Testis (tissue), 3 donors: ENCODE data around the gene CAMTA2. TPM values are rescaled to one million over a fixed set of nuclear protein-coding genes. Genes with fewer than 3 reads are reported as not detected.

Source experiments
- DNase-seq: peaks from one replicate; pipeline ENCODE4 v3.0.0-alpha.2; 2019
- H3K27ac ChIP-seq, 2 donors: fragments of 200-600 bp; sonication (generic); one replicate each; pipeline ENCODE4 v1.5.1; 2019
- H3K27me3 ChIP-seq: fragments of 200-600 bp; sonication (generic); one replicate; pipeline ENCODE4 v1.5.1; 2019
- H3K36me3 ChIP-seq: fragments of 200-600 bp; sonication (generic); one replicate; pipeline ENCODE4 v1.5.1; 2017; ENCODE audit warnings: low read depth; ENCODE audit errors: missing control alignments
- H3K4me1 ChIP-seq: fragments of 200-600 bp; sonication (generic); one replicate; pipeline ENCODE4 v1.5.1; 2019
- H3K4me3 ChIP-seq, 2 donors: fragments of 200-600 bp; sonication (generic); one replicate each; pipeline ENCODE4 v1.5.1; 2017 to 2019
- H3K9me3 ChIP-seq: fragments of 200-600 bp; sonication (generic); one replicate; pipeline ENCODE4 v1.5.1; 2017
- POLR2A ChIP-seq: fragments of 450-650 bp; IDR thresholded peaks from one replicate; pipeline ENCODE4 v1.6.1; 2017; ENCODE audit warnings: antibody characterized with exemption, mild to moderate bottlenecking, moderate library complexity
- WGBS, 2 donors: methylation state at CpG; one replicate each; pipeline ENCODE4 v1.1.5; 2018; 5-methylcytosine and 5-hydroxymethylcytosine counted together
- intact Hi-C: fragments of 100-400 bp; cut with DNase I; formaldehyde crosslinking; loops from one replicate; pipeline ENCODE4 v1.15.1; 2023; ENCODE audit warnings: low total_unique reads
- polyA plus RNA-seq: library from polyadenylated mRNA; stranded (reverse); fragments of 350-450 nt; fragmentation: Illumina TruSeq; extraction: RNeasy Lipid Tissue Mini Kit (QIAGEN cat#74804); gene quantifications from one replicate; pipeline ENCODE4 v1.2.3, GENCODE V29; 2014; ENCODE audit warnings: low read depth, low replicate concordance; ENCODE audit not compliant: insufficient read depth
- total RNA-seq, 2 donors: library from RNA; depleted of rRNA; stranded (reverse); fragments of >200 nt; gene quantifications; one replicate each; pipeline ENCODE4 v1.2.3, GENCODE V29; 2016
- TF ChIP-seq, protein P1 (sequence below), 3 experiments: fragments of 450-650 bp in 2 of 3; fragments of 200-600 bp in 1 of 3; sonication (generic) in 1 of 3; IDR thresholded peaks; one replicate each; pipeline ENCODE4 v1.5.1; 2016 to 2019; ENCODE audit warnings: antibody characterized with exemption in 3 of 3, mild to moderate bottlenecking in 2 of 3, moderate library complexity in 1 of 3

Gene CAMTA2
- total and polyA plus RNA-seq, 3 donors from 2014 or later = 22.4 to 59.3 (median 51.3) TPM

DNA sequence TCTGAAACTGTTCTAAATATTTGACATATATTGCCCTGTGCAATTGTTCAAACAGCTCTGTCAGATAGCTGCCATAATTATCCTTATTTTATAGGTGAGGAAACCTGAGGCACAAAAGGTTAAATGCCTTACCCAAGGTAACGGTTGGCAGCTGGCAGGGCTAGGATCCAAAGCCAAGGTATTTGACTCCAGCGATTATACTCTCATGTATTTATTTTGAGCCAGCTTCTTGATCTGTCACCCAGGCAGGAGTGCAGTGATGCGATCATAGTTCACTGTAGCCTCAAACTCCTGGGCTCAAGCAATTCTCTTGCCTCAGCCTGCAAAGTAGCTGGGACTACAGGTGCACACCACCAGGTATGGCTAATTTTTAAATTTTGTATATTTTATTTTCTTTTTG is 29.4 kb downstream of the CAMTA2 start:
- Histone ChIP-seq H3K27me3 (no peaks in the 10 kb centered on the region), H3K4me1 (no peaks in the 10 kb centered on the region), H3K27ac (no peak overlapping the region), H3K9me3 (no peaks in the 10 kb centered on the region), H3K4me3 (no peak overlapping the region), H3K36me3 (no peaks in the 10 kb centered on the region)
- TF ChIP-seq, protein P1, sequence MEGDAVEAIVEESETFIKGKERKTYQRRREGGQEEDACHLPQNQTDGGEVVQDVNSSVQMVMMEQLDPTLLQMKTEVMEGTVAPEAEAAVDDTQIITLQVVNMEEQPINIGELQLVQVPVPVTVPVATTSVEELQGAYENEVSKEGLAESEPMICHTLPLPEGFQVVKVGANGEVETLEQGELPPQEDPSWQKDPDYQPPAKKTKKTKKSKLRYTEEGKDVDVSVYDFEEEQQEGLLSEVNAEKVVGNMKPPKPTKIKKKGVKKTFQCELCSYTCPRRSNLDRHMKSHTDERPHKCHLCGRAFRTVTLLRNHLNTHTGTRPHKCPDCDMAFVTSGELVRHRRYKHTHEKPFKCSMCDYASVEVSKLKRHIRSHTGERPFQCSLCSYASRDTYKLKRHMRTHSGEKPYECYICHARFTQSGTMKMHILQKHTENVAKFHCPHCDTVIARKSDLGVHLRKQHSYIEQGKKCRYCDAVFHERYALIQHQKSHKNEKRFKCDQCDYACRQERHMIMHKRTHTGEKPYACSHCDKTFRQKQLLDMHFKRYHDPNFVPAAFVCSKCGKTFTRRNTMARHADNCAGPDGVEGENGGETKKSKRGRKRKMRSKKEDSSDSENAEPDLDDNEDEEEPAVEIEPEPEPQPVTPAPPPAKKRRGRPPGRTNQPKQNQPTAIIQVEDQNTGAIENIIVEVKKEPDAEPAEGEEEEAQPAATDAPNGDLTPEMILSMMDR (IDR thresholded peaks at IDR 0.05) = no peak
- no peak for TF ChIP-seq POLR2A
- no peak for DNase-seq
- intact Hi-C loops = no loop called here
- WGBS, 2 donors = 75 to 90% methylated on average over 3 of the region's 3 CpGs

DNA sequence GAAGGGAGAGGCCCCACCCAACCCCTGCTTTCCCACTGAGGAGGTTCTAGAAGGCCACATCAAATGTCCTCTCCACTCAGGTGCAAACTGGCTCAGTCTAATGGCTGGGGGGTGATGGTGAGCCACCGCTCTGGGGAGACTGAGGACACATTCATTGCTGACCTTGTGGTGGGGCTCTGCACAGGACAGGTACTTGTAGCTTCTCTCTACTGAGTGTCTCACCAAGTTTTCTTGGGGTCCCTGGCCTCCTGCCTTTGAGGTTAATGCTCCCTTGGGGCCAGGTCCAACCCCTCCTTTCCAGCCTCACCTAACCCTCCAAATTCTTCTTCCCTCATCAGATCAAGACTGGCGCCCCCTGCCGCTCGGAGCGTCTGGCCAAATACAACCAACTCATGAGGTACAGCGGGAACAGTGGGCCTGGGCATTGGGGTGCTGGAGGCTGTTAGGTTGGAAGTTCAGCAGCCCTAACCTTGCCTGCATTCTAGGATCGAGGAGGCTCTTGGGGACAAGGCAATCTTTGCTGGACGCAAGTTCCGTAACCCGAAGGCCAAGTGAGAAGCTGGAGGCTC is 30.9 kb downstream of the CAMTA2 start:
- Histone ChIP-seq H3K4me3 (no peak overlapping the region), H3K4me1 (no peaks in the 10 kb centered on the region), H3K27ac (no peak overlapping the region), H3K9me3 (no peaks in the 10 kb centered on the region), H3K36me3 (no peaks in the 10 kb centered on the region), H3K27me3 (no peaks in the 10 kb centered on the region)
- TF ChIP-seq POLR2A = no peak
- TF ChIP-seq, protein P1 (IDR thresholded peaks at IDR 0.05) = no peak
- no peak for DNase-seq
- 81 to 89% methylated on average over 7 to 10 of the region's 10 CpGs for WGBS, 2 donors
- intact Hi-C loops = no loop called here

DNA sequence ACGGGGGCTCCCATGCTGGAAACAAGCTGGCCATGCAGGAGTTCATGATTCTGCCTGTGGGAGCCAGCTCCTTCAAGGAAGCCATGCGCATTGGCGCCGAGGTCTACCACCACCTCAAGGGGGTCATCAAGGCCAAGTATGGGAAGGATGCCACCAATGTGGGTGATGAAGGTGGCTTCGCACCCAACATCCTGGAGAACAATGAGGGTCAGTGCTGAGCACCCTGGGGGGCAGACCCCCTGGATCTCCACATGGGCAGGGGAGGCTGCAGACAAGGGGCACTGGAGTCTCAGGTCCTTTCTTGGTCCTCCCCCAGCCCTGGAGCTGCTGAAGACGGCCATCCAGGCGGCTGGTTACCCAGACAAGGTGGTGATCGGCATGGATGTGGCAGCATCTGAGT is 32.4 kb downstream of the CAMTA2 start:
- Histone ChIP-seq H3K4me3 (no peak overlapping the region), H3K27ac (no peak overlapping the region), H3K4me1 (no peaks in the 10 kb centered on the region), H3K36me3 (no peaks in the 10 kb centered on the region), H3K27me3 (no peaks in the 10 kb centered on the region), H3K9me3 (no peaks in the 10 kb centered on the region)
- DNase-seq = no peak
- 82 to 97% methylated on average over 5 to 6 of the region's 8 CpGs for WGBS, 2 donors
- intact Hi-C loops = no loop called here
- TF ChIP-seq POLR2A = no peak
- TF ChIP-seq, protein P1 (IDR thresholded peaks at IDR 0.05) = no peak

- no peaks in the 10 kb centered on the region for H3K9me3 ChIP-seq
- WGBS, 2 donors = 81 to 88% methylated on average over 14 of the region's 14 CpGs
- no peaks in the 10 kb centered on the region for H3K36me3 ChIP-seq
- no peaks in the 10 kb centered on the region for H3K4me1 ChIP-seq
- no peaks in the 10 kb centered on the region for H3K27me3 ChIP-seq
- no peak for DNase-seq
- TF ChIP-seq, protein P1 (IDR thresholded peaks at IDR 0.05) = no peak
- no peak for TF ChIP-seq POLR2A
- intact Hi-C loops = no loop called here
- H3K4me3 ChIP-seq = no peak overlapping the region
- H3K27ac ChIP-seq = no peak overlapping the region
Measured at GRCh38 chr17:4953451-4953961, 34.0 kb downstream of the CAMTA2 start.

GRCh38 chr17:4951486-4951885 is 36.0 kb downstream of the CAMTA2 start:
- Histone ChIP-seq H3K27ac (no peak overlapping the region), H3K36me3 (no peaks in the 10 kb centered on the region), H3K27me3 (no peaks in the 10 kb centered on the region), H3K4me1 (peaks cover 7% of the 10 kb centered on the region), H3K9me3 (no peaks in the 10 kb centered on the region), H3K4me3 (no peak overlapping the region)
- WGBS, 2 donors = 65 to 68% methylated on average over 3 of the region's 3 CpGs
- intact Hi-C loops = no loop called here
- no peak for DNase-seq
- TF ChIP-seq, protein P1 (IDR thresholded peaks at IDR 0.05) = no peak
- no peak for TF ChIP-seq POLR2A
